Duodenal mucosa (tissue), 2 donors: Measurements from ENCODE around the gene C9orf72.

Experiments
- H3K27ac ChIP-seq: one replicate; pipeline ENCODE4 v1.7.0; 2013; ENCODE audit warnings: low read depth, low read length
- H3K27me3 ChIP-seq, 2 donors: one replicate each; pipeline ENCODE4 v1.7.0; 2013; ENCODE audit warnings: low read length in 2 of 2, control low read depth in 1 of 2; ENCODE audit not compliant: insufficient read depth in 2 of 2, control insufficient read depth in 1 of 2
- H3K36me3 ChIP-seq, 2 donors: one replicate each; pipeline ENCODE4 v1.7.0; 2013; ENCODE audit warnings: low read length in 2 of 2, control low read depth in 1 of 2; ENCODE audit not compliant: insufficient read depth in 2 of 2, control insufficient read depth in 1 of 2
- H3K4me1 ChIP-seq, 2 donors: one replicate each; pipeline ENCODE4 v1.7.0; 2013; ENCODE audit warnings: low read length in 2 of 2, control low read depth in 1 of 2; ENCODE audit not compliant: insufficient read depth in 2 of 2, control insufficient read depth in 1 of 2
- H3K4me3 ChIP-seq, 2 donors: one replicate each; pipeline ENCODE4 v1.7.0; 2013; ENCODE audit warnings: low read length in 2 of 2, low read depth in 1 of 2
- H3K9ac ChIP-seq, 2 donors: one replicate each; pipeline ENCODE4 v1.7.0; 2013; ENCODE audit warnings: low read length in 2 of 2, low read depth in 1 of 2
- H3K9me3 ChIP-seq, 2 donors: one replicate each; pipeline ENCODE4 v1.7.0; 2013; ENCODE audit warnings: low read length in 2 of 2, control low read depth in 1 of 2; ENCODE audit not compliant: control insufficient read depth in 1 of 2

The C9orf72 gene

GRCh38 chr9:27582794-27583193, 9.5 kb upstream of the C9orf72 start:
- no peak overlapping the region for H3K9ac ChIP-seq
- H3K9me3 ChIP-seq = peaks cover 0 to 6% of the 10 kb centered on the region in 2 donors
- no peaks in the 10 kb centered on the region for H3K27me3 ChIP-seq
- H3K36me3 ChIP-seq = no peaks in the 10 kb centered on the region
- no peaks in the 10 kb centered on the region for H3K4me1 ChIP-seq
- no peak overlapping the region for H3K27ac ChIP-seq
- no peak overlapping the region for H3K4me3 ChIP-seq

GRCh38 chr9:27581826-27582225, 8.5 kb upstream of the C9orf72 start:
- Histone ChIP-seq H3K4me1 (no peaks in the 10 kb centered on the region), H3K27ac (no peak overlapping the region), H3K27me3 (no peaks in the 10 kb centered on the region), H3K4me3 (no peak overlapping the region), H3K36me3 (no peaks in the 10 kb centered on the region), H3K9me3 (peaks cover 0 to 6% of the 10 kb centered on the region in 2 donors), H3K9ac (no peak overlapping the region)

GRCh38 chr9:27573634-27574590, 631 bp upstream of the C9orf72 start:
- H3K9me3 ChIP-seq = peaks cover 0 to 6% of the 10 kb centered on the region in 2 donors
- peak overlapping the region; percentile 97 for H3K27ac ChIP-seq
- peaks cover 5 to 22% of the 10 kb centered on the region in 2 donors for H3K4me1 ChIP-seq
- H3K4me3 ChIP-seq = peak overlapping the region; percentile 81 to 89
- H3K27me3 ChIP-seq = no peaks in the 10 kb centered on the region
- peak overlapping the region; percentile 79 to 87 for H3K9ac ChIP-seq
- no peaks in the 10 kb centered on the region for H3K36me3 ChIP-seq

GRCh38 chr9:27572566-27572917, 739 bp downstream of the C9orf72 start:
- no peaks in the 10 kb centered on the region for H3K36me3 ChIP-seq
- peak overlapping the region; percentile 87 to 93 for H3K9ac ChIP-seq
- no peaks in the 10 kb centered on the region for H3K27me3 ChIP-seq
- H3K27ac ChIP-seq = peak overlapping the region; percentile 97
- H3K4me1 ChIP-seq = peaks cover 5 to 22% of the 10 kb centered on the region in 2 donors
- H3K9me3 ChIP-seq = no peaks in the 10 kb centered on the region
- H3K4me3 ChIP-seq = peak overlapping the region; percentile 81 to 89

- Histone ChIP-seq H3K9ac (peak overlapping the region; percentile 35 to 87), H3K9me3 (no peaks in the 10 kb centered on the region), H3K36me3 (no peaks in the 10 kb centered on the region), H3K4me1 (peaks cover 5 to 22% of the 10 kb centered on the region in 2 donors), H3K27me3 (no peaks in the 10 kb centered on the region), H3K4me3 (peak overlapping the region; percentile 81 to 89), H3K27ac (peak overlapping the region; percentile 97)
Measured at GRCh38 chr9:27572061-27572460, 1.2 kb downstream of the C9orf72 start.

GRCh38 chr9:27571011-27571410, 2.3 kb downstream of the C9orf72 start:
- Histone ChIP-seq H3K4me1 (peaks cover 5 to 22% of the 10 kb centered on the region in 2 donors), H3K27ac (no peak overlapping the region), H3K9me3 (no peaks in the 10 kb centered on the region), H3K9ac (no peak overlapping the region), H3K36me3 (peaks cover 0 to 10% of the 10 kb centered on the region in 2 donors), H3K27me3 (no peaks in the 10 kb centered on the region), H3K4me3 (no peak overlapping the region)

- H3K4me3 ChIP-seq = no peak overlapping the region
- peaks cover 4 to 10% of the 10 kb centered on the region in 2 donors for H3K36me3 ChIP-seq
- H3K27me3 ChIP-seq = no peaks in the 10 kb centered on the region
- no peak overlapping the region for H3K27ac ChIP-seq
- H3K9ac ChIP-seq = no peak overlapping the region
- no peaks in the 10 kb centered on the region for H3K9me3 ChIP-seq
- H3K4me1 ChIP-seq = peaks cover 5 to 22% of the 10 kb centered on the region in 2 donors
Measured at GRCh38 chr9:27569406-27569805, 3.9 kb downstream of the C9orf72 start.

- Histone ChIP-seq H3K9me3 (no peaks in the 10 kb centered on the region), H3K36me3 (peaks cover 4 to 10% of the 10 kb centered on the region in 2 donors), H3K9ac (no peak overlapping the region), H3K4me3 (no peak overlapping the region), H3K27me3 (no peaks in the 10 kb centered on the region), H3K4me1 (peaks cover 0 to 7% of the 10 kb centered on the region in 2 donors), H3K27ac (no peak overlapping the region)
Measured at GRCh38 chr9:27566118-27566517, 7.2 kb downstream of the C9orf72 start.

- H3K36me3 ChIP-seq = peaks cover 7 to 10% of the 10 kb centered on the region in 2 donors
- no peak overlapping the region for H3K27ac ChIP-seq
Measured at GRCh38 chr9:27565696-27566095, 7.6 kb downstream of the C9orf72 start.

GRCh38 chr9:27564670-27565069, 8.6 kb downstream of the C9orf72 start:
- H3K4me3 ChIP-seq = no peak overlapping the region
- H3K9ac ChIP-seq = no peak overlapping the region
- H3K9me3 ChIP-seq = no peaks in the 10 kb centered on the region
- no peaks in the 10 kb centered on the region for H3K27me3 ChIP-seq
- peaks cover 0 to 3% of the 10 kb centered on the region in 2 donors for H3K4me1 ChIP-seq
- no peak overlapping the region for H3K27ac ChIP-seq
- peaks cover 10 to 12% of the 10 kb centered on the region in 2 donors for H3K36me3 ChIP-seq

More at GRCh38 chr9:27565696-27566095, 7.6 kb downstream of the C9orf72 start:
- H3K27me3 ChIP-seq = no peaks in the 10 kb centered on the region
- H3K4me1 ChIP-seq = peaks cover 0 to 4% of the 10 kb centered on the region in 2 donors
- H3K4me3 ChIP-seq = no peak overlapping the region
- no peak overlapping the region for H3K9ac ChIP-seq
- no peaks in the 10 kb centered on the region for H3K9me3 ChIP-seq
